NT2/D1 (cell line): ENCODE results near the gene AOPEP.
"Not testable (repeated sequence)": the region's sequence is repeated elsewhere in the genome, so short reads cannot be mapped to it uniquely, and the experiment has no call there.

Experiments
- DNase-seq: peaks from one replicate; pipeline ENCODE4 v3.0.0-alpha.2; 2011; ENCODE audit warnings: low read depth, low spot score
- H3K27me3 ChIP-seq: 2 replicates; pipeline ENCODE4 v1.6.0; 2011; ENCODE audit warnings: mild to moderate bottlenecking; ENCODE audit not compliant: insufficient read length, insufficient read depth
- H3K36me3 ChIP-seq: 2 replicates; pipeline ENCODE4 v1.6.1; 2011; ENCODE audit warnings: mild to moderate bottlenecking, low read length, mixed read lengths; ENCODE audit not compliant: insufficient read depth, insufficient read length
- H3K4me1 ChIP-seq: 2 replicates; pipeline ENCODE4 v1.5.1; 2011; ENCODE audit not compliant: insufficient read depth, insufficient read length
- H3K4me3 ChIP-seq: 2 replicates; pipeline ENCODE4 v1.5.1; 2011; ENCODE audit warnings: low read depth; ENCODE audit not compliant: insufficient read length
- H3K9ac ChIP-seq: 2 replicates; pipeline ENCODE4 v1.6.0; 2011; ENCODE audit warnings: low read depth; ENCODE audit not compliant: insufficient read length
- H3K9me3 ChIP-seq: 2 replicates; pipeline ENCODE4 v1.5.1; 2011; ENCODE audit warnings: mild to moderate bottlenecking, low read length; ENCODE audit not compliant: insufficient read depth
- SUZ12 ChIP-seq: IDR thresholded peaks from 2 replicates; pipeline ENCODE4 v1.6.1; 2011; ENCODE audit not compliant: insufficient read length, insufficient read depth; ENCODE audit errors: extremely low read depth
- YY1 ChIP-seq: IDR thresholded peaks from 2 replicates; pipeline ENCODE4 v1.6.1; 2011; ENCODE audit not compliant: insufficient read length, insufficient read depth
- ZNF274 ChIP-seq: IDR thresholded peaks from 2 replicates; pipeline ENCODE4 v1.6.1; 2011; ENCODE audit warnings: mild to moderate bottlenecking, low read depth, low read length

AOPEP gene

GRCh38 chr9:94839398-94839797, 112.9 kb downstream of the AOPEP start:
- Histone ChIP-seq H3K4me3 (no peak overlapping the region), H3K9me3 (peaks cover 17% of the 10 kb centered on the region), H3K4me1 (no peaks in the 10 kb centered on the region), H3K36me3 (no peaks in the 10 kb centered on the region), H3K27me3 (no peaks in the 10 kb centered on the region), H3K9ac (no peak overlapping the region)
- no peak for DNase-seq
- no peak for TF ChIP-seq SUZ12

- no peak for TF ChIP-seq ZNF274
- no peak for TF ChIP-seq YY1
- TF ChIP-seq SUZ12 = no peak
- no peaks in the 10 kb centered on the region for H3K4me1 ChIP-seq
- DNase-seq = no peak
- no peak overlapping the region for H3K9ac ChIP-seq
- no peak overlapping the region for H3K4me3 ChIP-seq
- H3K9me3 ChIP-seq = peaks cover 17% of the 10 kb centered on the region
- H3K27me3 ChIP-seq = no peaks in the 10 kb centered on the region
- H3K36me3 ChIP-seq = no peaks in the 10 kb centered on the region
Observed at GRCh38 chr9:94840738-94841137, 114.2 kb downstream of the AOPEP start.

GRCh38 chr9:94843134-94843533, 116.6 kb downstream of the AOPEP start:
- no peaks in the 10 kb centered on the region for H3K36me3 ChIP-seq
- no peak overlapping the region for H3K4me3 ChIP-seq
- no peak for TF ChIP-seq ZNF274
- no peak for TF ChIP-seq YY1
- no peak for TF ChIP-seq SUZ12
- no peak overlapping the region for H3K9ac ChIP-seq
- no peaks in the 10 kb centered on the region for H3K4me1 ChIP-seq
- peaks cover 8% of the 10 kb centered on the region; the same call in 1 of the 2 replicates for H3K9me3 ChIP-seq
- H3K27me3 ChIP-seq = no peaks in the 10 kb centered on the region
- no peak for DNase-seq

GRCh38 chr9:94846739-94847138, 120.2 kb downstream of the AOPEP start:
- Histone ChIP-seq H3K4me3 (no peak overlapping the region), H3K4me1 (no peaks in the 10 kb centered on the region), H3K9me3 (no peaks in the 10 kb centered on the region), H3K27me3 (no peaks in the 10 kb centered on the region), H3K9ac (no peak overlapping the region), H3K36me3 (no peaks in the 10 kb centered on the region)
- TF ChIP-seq ZNF274 (no peak), SUZ12 (no peak), YY1 (no peak)
- DNase-seq = no peak

GRCh38 chr9:94847486-94847885, 121.0 kb downstream of the AOPEP start:
- Histone ChIP-seq H3K9ac (no peak overlapping the region), H3K27me3 (no peaks in the 10 kb centered on the region), H3K9me3 (no peaks in the 10 kb centered on the region), H3K4me1 (no peaks in the 10 kb centered on the region), H3K36me3 (no peaks in the 10 kb centered on the region), H3K4me3 (no peak overlapping the region)
- TF ChIP-seq SUZ12 (no peak), ZNF274 (no peak), YY1 (no peak)
- DNase-seq = no peak

GRCh38 chr9:94848791-94849190, 122.3 kb downstream of the AOPEP start:
- not testable (repeated sequence) for H3K9me3 ChIP-seq, H3K4me1 ChIP-seq, H3K9ac ChIP-seq, DNase-seq, H3K36me3 ChIP-seq, H3K27me3 ChIP-seq, H3K4me3 ChIP-seq

- H3K4me1 ChIP-seq = no peaks in the 10 kb centered on the region
- H3K36me3 ChIP-seq = no peaks in the 10 kb centered on the region
- no peaks in the 10 kb centered on the region for H3K9me3 ChIP-seq
- H3K4me3 ChIP-seq = no peak overlapping the region
- no peaks in the 10 kb centered on the region for H3K27me3 ChIP-seq
- no peak overlapping the region for H3K9ac ChIP-seq
- TF ChIP-seq SUZ12 (no peak), ZNF274 (no peak), YY1 (no peak)
- no peak for DNase-seq
Observed at GRCh38 chr9:94850540-94851434, 124.3 kb downstream of the AOPEP start.

GRCh38 chr9:94851467-94851866, 125.0 kb downstream of the AOPEP start:
- DNase-seq = no peak
- Histone ChIP-seq H3K4me3 (no peak overlapping the region), H3K4me1 (no peaks in the 10 kb centered on the region), H3K27me3 (no peaks in the 10 kb centered on the region), H3K9me3 (no peaks in the 10 kb centered on the region), H3K36me3 (no peaks in the 10 kb centered on the region), H3K9ac (no peak overlapping the region)
- TF ChIP-seq YY1 (no peak), ZNF274 (no peak), SUZ12 (no peak)
